Skeletal muscle tissue (tissue), 4 donors: ENCODE measurements around the gene ST3GAL5. TPM values are rescaled to one million over a fixed set of nuclear protein-coding genes. Genes with fewer than 3 reads are reported as not detected.
"Not testable (repeated sequence)": the region's sequence is repeated elsewhere in the genome, so short reads cannot be mapped to it uniquely, and the experiment has no call there.

Source experiments
- H3K27ac ChIP-seq: one replicate; pipeline ENCODE4 v1.7.0; 2013; ENCODE audit warnings: mild to moderate bottlenecking, low read depth, low read length, inconsistent platforms
- H3K27me3 ChIP-seq, 3 donors: one replicate each; pipeline ENCODE4 v1.7.0; 2013; ENCODE audit warnings: low read length in 3 of 3; ENCODE audit not compliant: control insufficient read depth in 3 of 3, insufficient read depth in 3 of 3
- H3K36me3 ChIP-seq, 3 donors: one replicate each; pipeline ENCODE4 v1.7.0; 2013; ENCODE audit warnings: low read length in 3 of 3; ENCODE audit not compliant: control insufficient read depth in 3 of 3, insufficient read depth in 3 of 3
- H3K4me1 ChIP-seq, 3 donors: one replicate each; pipeline ENCODE4 v1.7.0; 2013; ENCODE audit warnings: low read length in 3 of 3, mild to moderate bottlenecking in 3 of 3; ENCODE audit not compliant: control insufficient read depth in 3 of 3, insufficient read depth in 3 of 3
- H3K4me3 ChIP-seq, 3 donors: one replicate each; pipeline ENCODE4 v1.7.0; 2013; ENCODE audit warnings: low read length in 3 of 3
- H3K9ac ChIP-seq, 3 donors: one replicate each; pipeline ENCODE4 v1.7.0; 2013; ENCODE audit warnings: low read length in 3 of 3, mild to moderate bottlenecking in 3 of 3, moderate library complexity in 2 of 3, low read depth in 1 of 3
- H3K9me3 ChIP-seq, 3 donors: one replicate each; pipeline ENCODE4 v1.7.0; 2013; ENCODE audit warnings: low read length in 3 of 3; ENCODE audit not compliant: control insufficient read depth in 3 of 3
- total RNA-seq: library from RNA; depleted of rRNA; stranded (reverse); fragments of >200 nt; gene quantifications from one replicate; pipeline ENCODE4 v1.2.3, GENCODE V29; 2014
- donor health status: Osteomylitis.

ST3GAL5 gene
- total RNA-seq, 1 donor from 2014 or later = 24.5 TPM

DNA sequence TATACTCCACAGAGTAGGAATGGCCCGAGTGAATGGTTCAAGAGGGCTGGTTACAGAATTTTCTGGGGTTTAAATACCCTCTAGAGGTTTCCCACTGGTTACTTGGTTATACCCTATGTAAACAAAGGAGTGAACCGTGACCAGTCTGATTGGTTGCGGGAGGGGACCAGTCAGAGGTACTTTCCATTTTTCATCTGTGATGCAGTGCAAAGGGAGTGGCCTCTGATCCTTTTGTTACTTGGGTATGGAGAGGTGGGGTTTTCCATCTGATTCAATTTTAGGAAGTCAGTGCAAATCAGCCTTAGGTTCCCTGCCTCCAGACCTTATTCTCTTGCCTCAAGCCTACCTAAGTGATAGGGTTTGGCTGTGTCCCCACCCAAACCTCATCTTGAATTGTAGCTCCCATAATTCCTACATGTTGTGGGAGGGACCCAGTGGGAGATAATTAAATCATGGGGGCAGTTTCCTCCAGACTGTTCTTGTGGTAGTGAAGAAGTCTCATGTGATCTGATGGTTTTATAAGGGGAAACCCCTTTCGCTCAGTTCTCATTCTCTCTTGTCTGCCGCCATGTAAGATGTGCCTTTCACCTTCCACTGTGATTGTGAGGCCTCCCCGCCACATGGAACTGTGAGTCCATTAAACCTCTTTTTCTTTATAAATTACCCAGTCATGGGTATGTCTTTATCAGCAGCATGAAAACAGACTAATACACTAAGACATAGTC is 5.9 kb upstream of the ST3GAL5 start:
- not testable (repeated sequence) for H3K36me3 ChIP-seq, H3K27me3 ChIP-seq, H3K9ac ChIP-seq, H3K27ac ChIP-seq, H3K9me3 ChIP-seq, H3K4me3 ChIP-seq
- peaks cover 5 to 13% (median 11%) of the 10 kb centered on the region in 3 donors for H3K4me1 ChIP-seq

DNA sequence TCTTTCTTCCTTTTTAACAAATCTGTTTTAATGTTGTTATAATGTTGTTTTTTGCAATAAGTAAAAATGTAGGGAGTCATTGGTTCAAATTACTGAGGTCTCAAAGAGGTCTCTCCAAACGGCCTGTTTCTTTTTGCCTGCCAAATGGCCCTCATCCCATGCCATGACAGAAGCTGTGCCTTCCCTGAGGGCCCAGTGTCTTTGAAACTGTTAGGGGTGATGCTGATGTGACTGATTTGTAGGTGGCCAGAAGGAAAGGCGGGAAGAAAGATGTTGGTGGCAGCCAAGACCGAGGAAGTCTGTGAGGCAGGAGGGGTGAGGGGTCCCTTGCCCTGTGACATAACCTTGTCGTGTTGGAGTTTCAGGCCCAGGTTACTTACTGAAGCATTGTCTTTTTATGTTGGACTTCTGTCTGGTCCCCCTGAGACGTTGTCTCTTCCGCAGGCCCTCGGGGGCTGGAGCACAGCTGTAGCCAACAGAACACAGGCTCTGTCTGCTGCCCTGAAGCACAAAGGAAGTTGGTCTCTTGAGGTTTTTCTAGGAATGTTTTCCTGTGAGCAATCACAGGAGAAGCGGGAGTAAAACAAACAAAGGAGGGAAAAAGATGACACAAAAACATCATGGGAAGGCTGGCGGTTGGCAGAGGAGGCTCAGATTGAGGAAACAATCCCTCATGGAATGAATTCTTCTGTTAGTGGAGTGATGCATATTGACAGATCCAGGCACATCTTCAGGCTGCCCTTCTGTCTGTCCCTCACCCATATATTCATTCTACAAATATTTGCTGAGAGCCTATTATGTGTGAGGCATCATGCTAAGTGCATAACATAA is 4.9 kb upstream of the ST3GAL5 start:
- H3K4me1 ChIP-seq = peaks cover 5 to 14% (median 13%) of the 10 kb centered on the region in 3 donors
- no peak overlapping the region for H3K4me3 ChIP-seq
- H3K27ac ChIP-seq = no peak overlapping the region
- H3K9ac ChIP-seq = no peak overlapping the region
- no peaks in the 10 kb centered on the region for H3K9me3 ChIP-seq
- no peaks in the 10 kb centered on the region for H3K27me3 ChIP-seq
- no peaks in the 10 kb centered on the region for H3K36me3 ChIP-seq

DNA sequence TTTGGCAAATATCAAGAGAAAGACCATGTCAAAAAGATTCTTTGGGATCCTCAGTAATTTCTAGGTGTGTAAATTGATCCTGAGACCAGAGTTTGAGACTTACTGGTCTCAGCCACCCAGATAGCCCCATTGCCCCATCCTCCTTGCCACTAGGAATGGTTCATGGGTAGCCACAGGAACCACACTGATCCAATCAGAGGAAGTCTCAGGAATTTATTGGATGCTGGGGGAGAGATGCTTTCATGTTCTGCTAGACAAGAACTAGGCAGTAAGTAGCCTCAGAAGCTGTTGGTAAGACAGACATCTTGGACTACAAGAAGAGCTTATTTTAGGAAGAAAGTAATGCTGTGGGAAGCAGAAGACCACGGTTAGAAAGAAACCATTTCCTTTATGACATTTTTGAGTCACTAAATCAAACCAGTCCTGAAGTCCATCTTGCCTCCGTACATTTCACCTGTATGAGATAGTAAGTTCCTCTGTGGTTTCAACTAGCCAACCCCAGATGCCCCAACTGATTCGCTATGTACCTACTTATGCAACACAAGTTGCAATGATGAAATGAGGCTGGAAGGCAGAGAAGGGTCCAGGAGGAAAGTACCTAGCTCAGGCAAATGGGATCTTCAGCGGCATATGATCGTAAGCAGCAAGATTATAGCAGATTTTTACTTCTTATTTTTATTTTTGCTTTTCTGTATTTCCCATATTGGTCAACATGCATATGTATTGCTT is 3.6 kb upstream of the ST3GAL5 start:
- Histone ChIP-seq H3K4me3 (no peak overlapping the region), H3K4me1 (peaks cover 16 to 24% (median 20%) of the 10 kb centered on the region in 3 donors), H3K27me3 (no peaks in the 10 kb centered on the region), H3K36me3 (no peaks in the 10 kb centered on the region), H3K27ac (no peak overlapping the region), H3K9ac (no peak overlapping the region), H3K9me3 (no peaks in the 10 kb centered on the region)

DNA sequence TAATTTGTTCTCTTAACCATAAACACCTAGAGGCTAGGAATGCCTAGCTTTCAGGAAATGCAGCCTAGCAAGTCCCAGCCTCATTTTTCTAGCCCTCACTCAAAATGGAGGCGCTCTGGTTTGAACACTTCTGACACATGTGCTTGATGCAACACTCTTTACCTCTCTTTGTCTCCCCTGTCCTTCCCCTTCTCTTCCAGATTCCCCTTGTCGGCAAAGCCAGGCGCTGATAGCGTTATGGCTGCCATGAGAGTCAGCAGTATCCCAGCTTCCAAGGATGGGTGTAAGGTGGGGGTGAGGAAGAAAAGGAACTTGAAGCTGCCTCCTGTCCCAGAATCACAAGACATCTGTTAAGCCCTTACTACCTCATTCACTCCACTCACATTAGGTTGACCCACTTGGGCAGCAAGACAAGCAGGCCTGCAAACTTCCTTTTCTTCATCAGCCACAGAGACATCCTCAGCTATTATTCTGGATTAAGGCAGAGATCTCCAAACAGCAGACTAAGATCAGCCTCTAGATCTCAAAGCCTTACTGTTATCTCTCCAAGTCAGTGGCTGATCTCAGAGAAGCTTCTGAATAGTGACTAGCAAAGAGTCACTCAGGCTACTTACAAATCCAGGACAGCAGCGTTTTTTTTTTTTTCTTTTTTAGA is 1.9 kb upstream of the ST3GAL5 start:
- Histone ChIP-seq H3K27ac (no peak overlapping the region), H3K4me1 (peaks cover 26 to 42% (median 34%) of the 10 kb centered on the region in 3 donors), H3K36me3 (no peaks in the 10 kb centered on the region), H3K4me3 (no peak overlapping the region), H3K27me3 (no peaks in the 10 kb centered on the region), H3K9ac (no peak overlapping the region), H3K9me3 (no peaks in the 10 kb centered on the region)

DNA sequence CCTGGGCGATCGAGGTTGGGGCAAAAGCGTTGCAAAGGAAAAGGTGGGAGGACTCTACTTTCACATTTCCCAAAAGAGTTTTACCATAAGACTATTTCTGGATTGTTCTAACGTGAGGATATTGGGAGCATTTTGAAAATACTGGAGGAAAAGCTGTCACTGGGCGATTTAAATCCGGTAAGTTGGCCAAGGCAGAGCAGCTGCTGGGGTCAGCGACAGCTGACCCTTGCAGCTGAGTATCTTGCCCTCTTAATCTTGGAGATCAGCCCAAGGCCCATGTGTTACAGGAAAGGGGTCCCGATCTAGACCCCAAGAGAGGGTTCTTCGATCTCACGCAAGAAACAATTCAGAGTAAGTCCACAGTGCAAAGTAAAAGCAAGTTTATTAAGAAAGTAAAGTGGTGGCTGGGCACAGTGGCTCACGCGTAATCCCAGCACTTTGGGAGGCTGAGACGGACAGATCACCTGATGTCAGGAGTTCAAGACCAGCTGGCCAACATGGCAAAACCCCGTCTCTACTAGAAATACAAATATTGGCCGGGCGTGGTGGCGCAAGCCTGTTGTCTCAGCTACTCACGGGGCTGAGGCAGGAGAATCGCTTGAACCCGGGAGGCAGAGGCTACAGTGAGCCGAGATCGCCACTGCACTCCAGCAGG is 964 bp upstream of the ST3GAL5 start:
- peaks cover 26 to 46% (median 34%) of the 10 kb centered on the region in 3 donors for H3K4me1 ChIP-seq
- H3K27me3 ChIP-seq = no peaks in the 10 kb centered on the region
- peak overlapping the region; percentile 81 for H3K27ac ChIP-seq
- peak overlapping the region; percentile 83 to 92 (median 92) for H3K9ac ChIP-seq
- no peaks in the 10 kb centered on the region for H3K36me3 ChIP-seq
- H3K9me3 ChIP-seq = no peaks in the 10 kb centered on the region
- peak overlapping the region; percentile 86 to 92 (median 91) for H3K4me3 ChIP-seq

DNA sequence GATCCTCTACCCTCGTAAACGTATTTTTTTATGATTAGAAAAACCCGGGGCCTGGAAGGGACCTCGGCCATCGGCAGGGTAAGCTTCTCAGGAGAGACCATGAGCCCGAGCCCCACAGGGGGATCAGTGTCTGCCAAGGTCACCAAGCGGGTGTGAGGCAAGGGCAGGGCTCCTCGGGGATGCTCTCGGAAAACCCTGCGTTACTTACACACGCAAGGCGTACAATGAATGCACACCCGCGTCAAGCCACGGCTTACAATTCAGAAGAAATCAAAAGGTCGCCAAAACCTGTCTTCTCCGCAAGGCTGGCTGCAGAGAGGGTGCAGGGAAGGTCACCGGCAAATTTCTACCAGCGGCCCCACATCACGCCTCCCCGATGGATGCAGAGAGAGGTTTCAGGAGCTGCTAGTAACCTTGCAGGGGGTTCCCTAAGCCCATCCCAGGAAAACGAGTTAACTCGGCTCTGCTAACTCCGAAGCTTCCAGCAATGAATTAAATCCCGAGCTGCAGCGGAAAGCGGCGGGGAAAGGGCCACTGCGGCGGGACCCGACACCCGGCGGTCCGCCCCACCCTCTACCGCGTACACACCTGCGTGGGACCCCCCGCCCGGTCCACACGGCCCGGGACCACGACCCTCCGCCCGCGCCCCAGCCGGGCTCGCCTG is 638 bp downstream of the ST3GAL5 start:
- H3K9ac ChIP-seq = peak overlapping the region; percentile 77 to 87 (median 79)
- no peaks in the 10 kb centered on the region for H3K9me3 ChIP-seq
- peak overlapping the region; percentile 85 to 92 (median 86) for H3K4me3 ChIP-seq
- H3K4me1 ChIP-seq = peaks cover 26 to 43% (median 37%) of the 10 kb centered on the region in 3 donors
- no peaks in the 10 kb centered on the region for H3K27me3 ChIP-seq
- peak overlapping the region; percentile 50 for H3K27ac ChIP-seq
- H3K36me3 ChIP-seq = no peaks in the 10 kb centered on the region

DNA sequence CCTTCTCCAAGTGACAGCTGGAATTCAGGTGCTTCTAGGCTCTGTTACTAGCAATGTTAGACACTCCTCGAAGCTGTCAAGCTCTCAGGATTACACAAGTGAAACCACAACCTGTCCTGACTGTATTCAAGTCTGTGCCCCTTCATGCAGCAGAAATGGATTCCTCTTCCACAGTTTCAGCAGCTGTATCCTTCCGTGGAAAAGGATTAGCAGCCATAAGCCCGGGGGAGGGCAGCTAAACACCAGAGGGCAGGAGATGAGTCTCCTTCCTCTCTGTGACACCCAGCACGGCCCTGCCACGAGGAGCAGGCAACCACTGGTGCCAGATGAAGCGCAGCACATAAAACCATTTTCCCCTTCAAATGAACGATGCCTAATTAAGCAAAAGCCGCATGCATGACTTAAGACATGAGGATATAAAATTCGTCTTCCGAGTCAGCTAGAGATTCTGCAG is 1.2 kb downstream of the ST3GAL5 start:
- Histone ChIP-seq H3K27me3 (no peaks in the 10 kb centered on the region), H3K27ac (peak overlapping the region; percentile 50), H3K36me3 (no peaks in the 10 kb centered on the region), H3K9ac (peak overlapping the region; percentile 77 to 87 (median 79)), H3K4me3 (peak overlapping the region; percentile 85 to 92 (median 86)), H3K9me3 (no peaks in the 10 kb centered on the region), H3K4me1 (peaks cover 26 to 43% (median 37%) of the 10 kb centered on the region in 3 donors)

DNA sequence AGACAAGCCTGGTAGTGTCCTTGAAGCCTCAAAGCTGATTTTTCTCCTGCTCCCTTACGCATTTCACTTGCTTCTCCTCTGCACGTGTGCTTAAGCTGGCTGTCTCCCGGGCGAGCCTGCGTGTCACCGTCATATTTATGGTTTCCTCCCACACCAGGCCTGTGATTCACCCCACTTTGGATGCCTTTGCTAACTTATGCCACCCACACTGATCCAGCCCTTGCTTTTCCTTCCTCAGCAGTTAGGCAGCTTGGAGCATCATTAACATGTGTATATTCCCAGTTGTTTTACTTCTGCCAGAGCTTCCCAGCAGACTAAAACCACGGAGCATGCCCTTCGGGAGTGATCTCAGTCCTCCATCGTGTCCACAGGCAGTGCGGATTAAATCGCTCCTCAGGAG is 2.2 kb downstream of the ST3GAL5 start:
- Histone ChIP-seq H3K9me3 (no peaks in the 10 kb centered on the region), H3K27ac (no peak overlapping the region), H3K4me3 (peak overlapping the region in 2 of 3 donors; percentile 85 to 92), H3K27me3 (no peaks in the 10 kb centered on the region), H3K9ac (peak overlapping the region in 2 of 3 donors; percentile 4 to 87), H3K36me3 (no peaks in the 10 kb centered on the region), H3K4me1 (peaks cover 26 to 43% (median 37%) of the 10 kb centered on the region in 3 donors)
